ENCODE measurements around the gene LUZP4.

DNA sequence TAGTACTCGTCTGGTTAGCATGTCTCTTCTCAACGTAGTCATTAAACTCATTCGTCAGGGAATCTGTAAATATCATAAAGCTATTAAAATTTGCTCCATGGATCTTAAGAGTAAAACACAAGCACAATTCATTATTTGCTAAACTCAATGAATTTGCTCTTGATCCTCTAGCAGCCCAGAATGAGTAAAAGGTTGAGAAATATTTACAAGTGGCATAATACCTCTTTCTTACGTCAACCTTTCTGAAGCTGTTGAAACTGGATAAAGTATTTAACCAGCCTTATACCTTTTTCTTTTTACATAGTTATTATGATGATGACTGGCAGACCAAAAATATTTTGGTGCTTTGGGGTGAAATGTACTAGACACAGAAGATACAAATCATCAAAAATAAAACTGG lies 66.9 kb downstream of the LUZP4 start:
- TF ChIP-seq POLR2A (IDR thresholded peaks at IDR 0.05) (no peak), EP300 (IDR thresholded peaks at IDR 0.05) (no peak)
- TF ChIP-seq, protein P1, sequence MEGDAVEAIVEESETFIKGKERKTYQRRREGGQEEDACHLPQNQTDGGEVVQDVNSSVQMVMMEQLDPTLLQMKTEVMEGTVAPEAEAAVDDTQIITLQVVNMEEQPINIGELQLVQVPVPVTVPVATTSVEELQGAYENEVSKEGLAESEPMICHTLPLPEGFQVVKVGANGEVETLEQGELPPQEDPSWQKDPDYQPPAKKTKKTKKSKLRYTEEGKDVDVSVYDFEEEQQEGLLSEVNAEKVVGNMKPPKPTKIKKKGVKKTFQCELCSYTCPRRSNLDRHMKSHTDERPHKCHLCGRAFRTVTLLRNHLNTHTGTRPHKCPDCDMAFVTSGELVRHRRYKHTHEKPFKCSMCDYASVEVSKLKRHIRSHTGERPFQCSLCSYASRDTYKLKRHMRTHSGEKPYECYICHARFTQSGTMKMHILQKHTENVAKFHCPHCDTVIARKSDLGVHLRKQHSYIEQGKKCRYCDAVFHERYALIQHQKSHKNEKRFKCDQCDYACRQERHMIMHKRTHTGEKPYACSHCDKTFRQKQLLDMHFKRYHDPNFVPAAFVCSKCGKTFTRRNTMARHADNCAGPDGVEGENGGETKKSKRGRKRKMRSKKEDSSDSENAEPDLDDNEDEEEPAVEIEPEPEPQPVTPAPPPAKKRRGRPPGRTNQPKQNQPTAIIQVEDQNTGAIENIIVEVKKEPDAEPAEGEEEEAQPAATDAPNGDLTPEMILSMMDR (IDR thresholded peaks at IDR 0.05): no peak

Measured in stomach (tissue), 4 donors.